C4-2B (cell line): ENCODE measurements around the gene PIK3R5.

Source experiments
- CTCF ChIP-seq: fragments of 450-650 bp; conservative IDR thresholded peaks from 2 replicates; pipeline ENCODE4 v1.5.1; 2017; ENCODE audit warnings: mild to moderate bottlenecking
- ZFX ChIP-seq: fragments of 450-650 bp; IDR thresholded peaks from 2 replicates; pipeline ENCODE4 v1.6.1; 2017

GRCh38 chr17:9004961-9005285 lies 39.4 kb upstream of the PIK3R5 start:
- no peak for TF ChIP-seq CTCF
- no peak for TF ChIP-seq ZFX
